ENCODE measurements around the gene ODF4.
"Not testable (repeated sequence)": the region's sequence is repeated elsewhere in the genome, so short reads cannot be mapped to it uniquely, and the experiment has no call there.

Gene ODF4

GRCh38 chr17:8324923-8325322, 14.7 kb upstream of the ODF4 start:
- no peak for DNase-seq (ENCODE audit: low read depth in 2 of 3, low spot score in 1 of 3)

GRCh38 chr17:8326511-8327302, 12.9 kb upstream of the ODF4 start:
- peak in 2 of 3 donors; percentile 4 to 12 for DNase-seq (ENCODE audit: low read depth in 2 of 3, low spot score in 1 of 3)

GRCh38 chr17:8327303-8327649, 12.4 kb upstream of the ODF4 start:
- no peak for DNase-seq (ENCODE audit: low read depth in 2 of 3, low spot score in 1 of 3)

GRCh38 chr17:8332128-8332527, 7.5 kb upstream of the ODF4 start:
- no peak for DNase-seq (ENCODE audit: low read depth in 2 of 3, low spot score in 1 of 3)

- no peak for DNase-seq (ENCODE audit: low read depth in 2 of 3, low spot score in 1 of 3)
These were observed 7.0 kb upstream of the ODF4 start for GRCh38 chr17:8332688-8333087.

- DNase-seq (ENCODE audit: low read depth in 2 of 3, low spot score in 1 of 3) = no peak
These were observed 6.4 kb upstream of the ODF4 start for GRCh38 chr17:8333281-8333680.

- DNase-seq (ENCODE audit: low read depth in 2 of 3, low spot score in 1 of 3) = no peak
These were observed 1.6 kb upstream of the ODF4 start for GRCh38 chr17:8337802-8338752.

GRCh38 chr17:8338753-8339140, 893 bp upstream of the ODF4 start:
- no peak for DNase-seq (ENCODE audit: low read depth in 2 of 3, low spot score in 1 of 3)

GRCh38 chr17:8341456-8341855, 1.8 kb downstream of the ODF4 start:
- DNase-seq (ENCODE audit: low read depth in 2 of 3, low spot score in 1 of 3) = no peak

- DNase-seq (ENCODE audit: low read depth in 2 of 3, low spot score in 1 of 3) = no peak
These were observed 5.5 kb downstream of the ODF4 start for GRCh38 chr17:8345052-8345690.

- DNase-seq (ENCODE audit: low read depth in 2 of 3, low spot score in 1 of 3) = no peak
These were observed 6.5 kb downstream of the ODF4 start for GRCh38 chr17:8345951-8346665.

GRCh38 chr17:8347001-8347400, 7.4 kb downstream of the ODF4 start:
- not testable (repeated sequence) for DNase-seq (ENCODE audit: low read depth in 2 of 3, low spot score in 1 of 3)

- DNase-seq (ENCODE audit: low read depth in 2 of 3, low spot score in 1 of 3) = no peak
These were observed 10.7 kb downstream of the ODF4 start for GRCh38 chr17:8350339-8350738.

GRCh38 chr17:8353736-8354135, 14.1 kb downstream of the ODF4 start:
- DNase-seq (ENCODE audit: low read depth in 2 of 3, low spot score in 1 of 3) = no peak

GRCh38 chr17:8354236-8354635, 14.6 kb downstream of the ODF4 start:
- DNase-seq (ENCODE audit: low read depth in 2 of 3, low spot score in 1 of 3) = no peak

GRCh38 chr17:8357910-8358309, 18.3 kb downstream of the ODF4 start:
- no peak for DNase-seq (ENCODE audit: low read depth in 2 of 3, low spot score in 1 of 3)

GRCh38 chr17:8359769-8360168, 20.1 kb downstream of the ODF4 start:
- DNase-seq (ENCODE audit: low read depth in 2 of 3, low spot score in 1 of 3) = no peak

- DNase-seq (ENCODE audit: low read depth in 2 of 3, low spot score in 1 of 3) = no peak
These were observed 20.6 kb downstream of the ODF4 start for GRCh38 chr17:8360260-8360659.

- DNase-seq (ENCODE audit: low read depth in 2 of 3, low spot score in 1 of 3) = no peak
These were observed 21.1 kb downstream of the ODF4 start for GRCh38 chr17:8360751-8361150.

GRCh38 chr17:8362651-8363332, 23.2 kb downstream of the ODF4 start:
- no peak for DNase-seq (ENCODE audit: low read depth in 2 of 3, low spot score in 1 of 3)

- no peak for DNase-seq (ENCODE audit: low read depth in 2 of 3, low spot score in 1 of 3)
These were observed 25.5 kb downstream of the ODF4 start for GRCh38 chr17:8365143-8365542.

Data from stimulated activated CD4-positive, alpha-beta T cell treated with anti-CD3 and anti-CD28 coated beads, Interleukin-12 subunit alpha, Interleukin-12 subunit beta, amount 100 ng/mL, for 48 hours (primary cell).